GM06990 (cell line): ENCODE results near the gene TRIM40.

ENCODE experiments used
- DNase-seq: peaks from one replicate; pipeline ENCODE4 v3.0.0-alpha.2; 2011; ENCODE audit not compliant: insufficient read length; ENCODE audit errors: extremely low read depth
- H3K27me3 ChIP-seq: replicated peaks from 2 replicates; pipeline ENCODE4 v1.6.0; 2011; ENCODE audit warnings: low read length; ENCODE audit not compliant: control insufficient read depth, insufficient read depth
- H3K36me3 ChIP-seq: 2 replicates; pipeline ENCODE4 v1.5.1; 2011; ENCODE audit warnings: low read length; ENCODE audit not compliant: control insufficient read depth, insufficient read depth
- H3K4me3 ChIP-seq: replicated peaks from 2 replicates; pipeline ENCODE4 v1.5.1; 2011; ENCODE audit warnings: low read depth, mild to moderate bottlenecking, control low read depth, low read length
- TF ChIP-seq, protein P1 (sequence below): IDR thresholded peaks from 2 replicates; pipeline ENCODE4 v1.5.1; 2011; ENCODE audit warnings: low read length, control low read depth, mild to moderate bottlenecking, inconsistent platforms; ENCODE audit not compliant: insufficient read depth, poor library complexity, severe bottlenecking

The TRIM40 gene

DNA sequence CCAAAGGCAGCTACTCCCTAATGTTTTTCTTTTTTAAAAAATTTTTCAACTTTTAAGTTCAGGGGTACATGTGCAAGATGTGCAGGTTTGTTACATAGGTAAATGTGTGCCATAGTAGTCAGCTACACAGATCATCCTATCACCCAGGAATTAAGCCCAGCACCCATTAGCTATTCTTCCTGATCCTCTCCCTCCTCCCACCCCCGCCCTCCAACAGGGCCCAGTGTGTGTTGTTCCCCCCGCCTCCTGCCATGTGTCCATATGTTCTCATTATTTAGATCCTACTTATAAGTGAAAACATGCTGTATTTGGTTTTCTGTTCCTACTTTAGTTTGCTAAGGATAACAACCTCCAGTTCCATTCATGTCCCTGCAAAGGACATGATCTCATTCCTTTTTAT, 39.8 kb downstream of the TRIM40 start:
- Histone ChIP-seq H3K4me3 (no peak overlapping the region), H3K27me3 (no peaks in the 10 kb centered on the region; the same call in none of the 2 replicates), H3K36me3 (no peaks in the 10 kb centered on the region)
- DNase-seq: no peak
- TF ChIP-seq, protein P1, sequence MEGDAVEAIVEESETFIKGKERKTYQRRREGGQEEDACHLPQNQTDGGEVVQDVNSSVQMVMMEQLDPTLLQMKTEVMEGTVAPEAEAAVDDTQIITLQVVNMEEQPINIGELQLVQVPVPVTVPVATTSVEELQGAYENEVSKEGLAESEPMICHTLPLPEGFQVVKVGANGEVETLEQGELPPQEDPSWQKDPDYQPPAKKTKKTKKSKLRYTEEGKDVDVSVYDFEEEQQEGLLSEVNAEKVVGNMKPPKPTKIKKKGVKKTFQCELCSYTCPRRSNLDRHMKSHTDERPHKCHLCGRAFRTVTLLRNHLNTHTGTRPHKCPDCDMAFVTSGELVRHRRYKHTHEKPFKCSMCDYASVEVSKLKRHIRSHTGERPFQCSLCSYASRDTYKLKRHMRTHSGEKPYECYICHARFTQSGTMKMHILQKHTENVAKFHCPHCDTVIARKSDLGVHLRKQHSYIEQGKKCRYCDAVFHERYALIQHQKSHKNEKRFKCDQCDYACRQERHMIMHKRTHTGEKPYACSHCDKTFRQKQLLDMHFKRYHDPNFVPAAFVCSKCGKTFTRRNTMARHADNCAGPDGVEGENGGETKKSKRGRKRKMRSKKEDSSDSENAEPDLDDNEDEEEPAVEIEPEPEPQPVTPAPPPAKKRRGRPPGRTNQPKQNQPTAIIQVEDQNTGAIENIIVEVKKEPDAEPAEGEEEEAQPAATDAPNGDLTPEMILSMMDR: no peak

DNA sequence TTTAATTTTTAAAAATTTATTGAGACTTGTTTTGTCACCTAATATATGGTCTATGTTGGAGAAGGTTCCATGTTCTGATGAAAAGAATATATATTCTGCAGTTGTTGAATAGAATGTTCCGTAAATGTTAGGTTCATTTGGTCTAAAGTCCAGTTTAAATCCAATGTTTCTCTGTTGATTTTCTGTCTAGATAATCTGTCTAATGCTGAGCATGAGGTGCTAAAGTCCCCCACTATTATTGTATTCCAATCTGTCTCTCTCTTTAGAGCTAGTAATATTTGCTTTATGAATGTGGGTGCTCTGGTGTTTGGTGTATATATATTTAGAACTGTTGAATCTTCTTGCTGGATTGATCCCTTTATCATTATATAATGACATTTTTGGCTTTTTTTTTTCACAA, 42.9 kb downstream of the TRIM40 start:
- Histone ChIP-seq H3K4me3 (no peak overlapping the region), H3K36me3 (no peaks in the 10 kb centered on the region), H3K27me3 (no peaks in the 10 kb centered on the region; the same call in 1 of the 2 replicates)
- TF ChIP-seq, protein P1: no peak
- no peak for DNase-seq

DNA sequence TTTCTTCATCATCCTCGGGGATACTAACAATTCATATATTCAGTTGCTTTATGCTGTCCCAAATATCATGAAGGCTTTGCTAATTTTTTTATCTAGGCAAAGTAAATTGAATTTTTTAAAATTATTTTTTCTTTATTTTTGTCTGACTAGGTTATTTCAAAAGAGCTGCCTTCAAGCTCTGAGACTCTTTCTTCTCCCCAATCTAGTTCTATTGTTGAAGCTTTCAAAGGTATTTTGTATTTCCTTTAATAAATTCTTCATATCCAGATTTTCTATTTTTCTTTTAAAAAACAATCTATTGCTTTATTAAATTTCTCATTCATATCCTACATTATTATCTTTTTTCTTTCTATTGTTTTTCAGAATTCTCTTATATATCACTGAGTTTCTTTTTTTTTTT, 44.2 kb downstream of the TRIM40 start:
- TF ChIP-seq, protein P1: no peak
- Histone ChIP-seq H3K27me3 (no peaks in the 10 kb centered on the region; the same call in 1 of the 2 replicates), H3K4me3 (no peak overlapping the region), H3K36me3 (peaks cover 5% of the 10 kb centered on the region)
- no peak for DNase-seq

DNA sequence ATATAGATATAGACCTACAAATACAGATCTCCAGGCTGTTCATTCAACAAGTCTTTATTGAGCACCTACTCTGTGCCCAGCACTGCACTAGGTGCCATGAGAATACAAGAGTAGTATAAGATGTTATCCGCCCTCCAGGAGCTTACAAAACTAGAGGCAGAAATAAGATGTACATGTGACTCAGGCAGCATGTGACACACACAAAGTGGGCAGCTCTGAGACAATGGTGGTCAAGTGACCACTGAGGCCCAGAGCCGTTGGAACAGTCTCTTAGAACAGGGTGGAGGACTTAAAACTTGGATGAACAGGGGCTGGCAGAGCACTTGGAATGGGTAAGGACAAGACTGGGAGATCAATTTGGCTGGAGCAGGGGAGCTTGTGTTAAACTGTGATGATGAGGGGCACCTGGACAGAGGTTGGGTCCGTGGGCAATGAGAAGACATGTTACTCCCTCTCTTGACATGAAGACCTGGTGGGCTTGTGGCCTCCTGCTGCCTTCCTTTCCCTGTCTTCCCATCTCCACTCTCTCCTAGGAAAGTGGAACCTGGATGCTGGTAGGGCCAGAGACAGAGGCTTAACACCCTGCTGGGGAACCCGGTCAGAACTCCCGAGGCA, 48.6 kb downstream of the TRIM40 start:
- Histone ChIP-seq H3K27me3 (no peaks in the 10 kb centered on the region), H3K4me3 (no peak overlapping the region), H3K36me3 (peaks cover 23% of the 10 kb centered on the region)
- TF ChIP-seq, protein P1: no peak
- no peak for DNase-seq

DNA sequence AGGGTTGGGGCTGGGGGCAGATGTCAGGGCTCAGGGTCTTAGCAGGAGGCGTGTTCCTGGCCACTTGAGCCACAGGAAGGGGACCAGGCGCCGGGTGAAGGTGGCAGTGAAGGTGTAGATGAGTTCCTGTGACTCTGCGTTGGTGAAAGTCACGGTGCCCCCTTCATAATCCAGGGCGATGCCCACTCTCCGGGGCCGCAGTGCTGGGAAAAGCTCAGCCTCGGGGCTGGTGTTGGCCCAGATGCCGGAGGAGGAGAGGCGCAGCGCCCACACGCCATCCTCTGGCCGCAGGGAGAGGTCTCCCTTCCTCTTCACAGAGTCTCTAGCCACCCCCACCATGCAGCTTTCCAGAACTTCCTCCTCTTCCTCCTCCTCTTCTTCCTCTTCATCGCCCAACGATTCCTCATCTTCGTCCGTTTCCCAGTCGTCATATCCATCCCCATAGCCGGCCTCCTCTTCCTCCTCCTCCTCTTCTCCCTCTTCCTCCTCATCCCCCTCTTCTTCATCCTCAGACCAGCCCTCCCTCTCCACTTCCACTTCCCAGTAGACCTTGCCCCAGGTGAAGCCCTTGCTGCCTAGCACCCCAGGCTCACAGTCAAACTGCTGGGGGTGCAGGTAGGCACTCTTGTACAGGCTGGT, 50.0 kb downstream of the TRIM40 start:
- H3K36me3 ChIP-seq: peaks cover 34% of the 10 kb centered on the region
- TF ChIP-seq, protein P1: no peak
- no peak overlapping the region for H3K4me3 ChIP-seq
- no peaks in the 10 kb centered on the region for H3K27me3 ChIP-seq
- no peak for DNase-seq
